Measurements from ENCODE around the gene RNU6-1.

Gene RNU6-1

DNA sequence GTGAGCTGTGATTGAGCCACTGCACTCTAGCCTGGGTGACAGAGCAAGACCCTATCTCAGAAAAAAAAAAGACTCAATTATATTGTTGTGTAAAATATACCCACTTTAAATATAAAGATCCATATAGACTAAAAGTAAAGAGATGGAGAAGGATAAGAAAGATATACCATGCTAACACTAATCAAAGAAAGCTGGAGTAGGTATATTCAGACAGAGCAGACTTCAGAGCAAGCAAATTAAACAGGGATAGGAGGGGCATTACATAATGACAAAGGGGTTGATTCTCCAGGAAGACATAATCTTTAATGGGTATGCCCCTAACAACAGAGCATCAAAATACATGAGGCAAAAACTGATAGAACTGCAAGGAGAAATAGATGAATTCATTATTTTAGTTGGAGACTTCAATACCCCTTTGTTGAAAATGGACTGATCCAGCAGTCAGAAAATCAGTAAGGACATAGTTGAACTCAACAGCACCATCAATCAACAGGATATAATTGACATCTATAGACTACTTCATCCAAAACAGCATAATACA, 31.1 kb upstream of the RNU6-1 start:
- POLR2A ChIA-PET = no interaction called here
- no peaks in the 10 kb centered on the region for H3K27me3 ChIP-seq (replicated peaks in 2 of 5; ENCODE audit: control insufficient read depth in 4 of 5, insufficient read depth in 5 of 5, low read length in 4 of 5)
- DNase-seq = no peak
- H3K4me1 ChIP-seq (ENCODE audit: control extremely low read depth in 1 of 4, control insufficient read depth in 4 of 4, insufficient read depth in 4 of 4, low read length in 3 of 4) = no peaks in the 10 kb centered on the region
- peaks cover 3 to 11% (median 6%) of the 10 kb centered on the region in 5 experiments for H3K9me3 ChIP-seq (ENCODE audit: control extremely low read depth in 1 of 5, control insufficient read depth in 4 of 5, insufficient read depth in 2 of 5, low read depth in 1 of 5, low read length in 4 of 5)
- no peak overlapping the region for H3K27ac ChIP-seq (ENCODE audit: insufficient read depth in 1 of 2, low read depth in 1 of 2, low read length in 2 of 2, poor library complexity in 1 of 2, severe bottlenecking in 2 of 2)
- no peaks in the 10 kb centered on the region for H3K36me3 ChIP-seq (ENCODE audit: control insufficient read depth in 4 of 4, insufficient read depth in 4 of 4, low read length in 3 of 4)
- H3K4me3 ChIP-seq (ENCODE audit: control insufficient read depth in 1 of 7, extremely low read depth in 1 of 7, insufficient read depth in 4 of 7, low read depth in 2 of 7, low read length in 6 of 7) = no peak overlapping the region
- CTCF ChIA-PET = no interaction called here

DNA sequence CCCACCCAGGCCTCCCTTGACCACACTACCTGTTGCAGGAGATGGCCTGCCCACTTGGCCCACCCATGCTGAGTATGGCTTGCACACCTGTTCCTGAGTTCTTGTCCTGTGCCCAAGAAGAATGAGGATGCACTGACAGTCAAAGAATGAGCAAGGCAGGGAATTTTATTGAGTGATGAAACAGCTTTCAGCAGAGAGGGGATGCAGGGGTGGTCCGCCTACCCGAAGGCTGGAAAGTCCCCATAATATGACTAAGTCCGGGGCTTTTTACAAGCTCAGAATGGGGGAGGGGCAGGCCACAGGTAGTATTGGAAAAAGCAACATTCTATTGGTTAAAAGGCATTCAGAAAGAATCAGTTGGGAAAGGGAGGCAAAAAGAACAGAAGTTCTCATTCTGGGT, 29.9 kb upstream of the RNU6-1 start:
- no peaks in the 10 kb centered on the region for H3K27me3 ChIP-seq (replicated peaks in 2 of 5; ENCODE audit: control insufficient read depth in 4 of 5, insufficient read depth in 5 of 5, low read length in 4 of 5)
- no peaks in the 10 kb centered on the region for H3K36me3 ChIP-seq (ENCODE audit: control insufficient read depth in 4 of 4, insufficient read depth in 4 of 4, low read length in 3 of 4)
- no peaks in the 10 kb centered on the region for H3K4me1 ChIP-seq (ENCODE audit: control extremely low read depth in 1 of 4, control insufficient read depth in 4 of 4, insufficient read depth in 4 of 4, low read length in 3 of 4)
- no peak overlapping the region for H3K4me3 ChIP-seq (ENCODE audit: control insufficient read depth in 1 of 7, extremely low read depth in 1 of 7, insufficient read depth in 4 of 7, low read depth in 2 of 7, low read length in 6 of 7)
- ChIA-PET POLR2A (no interaction called here), CTCF (interaction anchor here (0.9 kb wide), 1 partner anchor 14 kb away, joined by 3 read pairs; no protein-coding TSS in a partner anchor)
- no peak overlapping the region for H3K27ac ChIP-seq (ENCODE audit: insufficient read depth in 1 of 2, low read depth in 1 of 2, low read length in 2 of 2, poor library complexity in 1 of 2, severe bottlenecking in 2 of 2)
- no peak for DNase-seq
- 100% methylated on average over 3 of the region's 3 CpGs for WGBS (ENCODE audit: insufficient coverage)
- H3K9me3 ChIP-seq (ENCODE audit: control extremely low read depth in 1 of 5, control insufficient read depth in 4 of 5, insufficient read depth in 2 of 5, low read depth in 1 of 5, low read length in 4 of 5) = peaks cover 3 to 11% (median 6%) of the 10 kb centered on the region in 5 experiments

DNA sequence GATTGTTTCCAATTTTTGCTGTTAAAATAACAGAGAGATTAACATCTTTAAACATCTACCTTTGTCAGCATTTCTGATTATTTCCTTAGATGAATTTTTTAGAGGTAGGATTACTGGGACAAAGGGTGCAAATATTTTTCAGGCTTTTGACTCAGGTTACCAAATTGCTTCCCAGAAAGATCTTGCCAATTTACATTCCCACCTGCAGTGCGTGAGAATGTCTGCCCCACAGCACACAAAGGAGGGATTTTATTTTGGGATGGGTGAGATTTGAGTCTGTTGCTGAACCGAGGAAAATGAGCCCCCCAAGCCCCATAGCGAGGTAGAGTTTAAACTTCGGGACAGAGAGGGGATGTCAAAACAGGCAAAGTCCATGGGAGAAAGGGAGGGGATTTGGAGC, 25.9 kb upstream of the RNU6-1 start:
- CTCF ChIA-PET = interaction anchor here (0.8 to 3.4 kb wide), 2 partner anchors 8 to 290 kb away, joined by 3 to 19 read pairs; no protein-coding TSS in a partner anchor
- Histone ChIP-seq H3K9me3 (ENCODE audit: control extremely low read depth in 1 of 5, control insufficient read depth in 4 of 5, insufficient read depth in 2 of 5, low read depth in 1 of 5, low read length in 4 of 5) (peaks cover 0 to 9% (median 4%) of the 10 kb centered on the region in 5 experiments), H3K4me3 (ENCODE audit: control insufficient read depth in 1 of 7, extremely low read depth in 1 of 7, insufficient read depth in 4 of 7, low read depth in 2 of 7, low read length in 6 of 7) (no peak overlapping the region), H3K4me1 (ENCODE audit: control extremely low read depth in 1 of 4, control insufficient read depth in 4 of 4, insufficient read depth in 4 of 4, low read length in 3 of 4) (peaks cover 6 to 10% (median 9%) of the 10 kb centered on the region in 4 experiments), H3K27me3 (replicated peaks in 2 of 5; ENCODE audit: control insufficient read depth in 4 of 5, insufficient read depth in 5 of 5, low read length in 4 of 5) (no peaks in the 10 kb centered on the region), H3K27ac (ENCODE audit: insufficient read depth in 1 of 2, low read depth in 1 of 2, low read length in 2 of 2, poor library complexity in 1 of 2, severe bottlenecking in 2 of 2) (no peak overlapping the region), H3K36me3 (ENCODE audit: control insufficient read depth in 4 of 4, insufficient read depth in 4 of 4, low read length in 3 of 4) (no peaks in the 10 kb centered on the region)
- POLR2A ChIA-PET = no interaction called here
- no peak for DNase-seq
- whole genome bisulfite sequencing (ENCODE audit: insufficient coverage) = 90% methylated on average over 2 of the region's 4 CpGs

DNA sequence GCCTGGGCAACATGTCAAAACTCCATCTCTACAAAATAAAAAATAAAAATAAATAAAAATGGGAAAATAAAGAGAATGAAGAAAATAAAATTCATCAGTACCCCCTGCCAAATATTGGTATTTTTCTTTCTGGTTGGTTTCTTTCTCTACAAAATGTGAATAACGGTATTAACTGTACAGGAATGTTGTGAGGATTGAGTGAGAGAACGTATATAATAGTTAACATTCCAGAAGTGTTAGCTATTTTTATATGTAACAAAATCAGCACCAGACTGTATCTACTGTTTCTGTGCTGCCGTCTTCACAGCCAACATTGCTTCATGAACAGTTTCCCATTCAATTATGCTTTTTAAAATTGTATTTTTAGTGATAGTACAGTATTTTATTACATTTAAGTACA, 25.5 kb upstream of the RNU6-1 start:
- ChIA-PET CTCF (interaction anchor here (3.4 kb wide), 1 partner anchor 9 kb away, joined by 19 read pairs; no protein-coding TSS in a partner anchor), POLR2A (no interaction called here)
- H3K9me3 ChIP-seq (ENCODE audit: control extremely low read depth in 1 of 5, control insufficient read depth in 4 of 5, insufficient read depth in 2 of 5, low read depth in 1 of 5, low read length in 4 of 5) = peaks cover 0 to 9% (median 4%) of the 10 kb centered on the region in 5 experiments
- no peak overlapping the region for H3K4me3 ChIP-seq (ENCODE audit: control insufficient read depth in 1 of 7, extremely low read depth in 1 of 7, insufficient read depth in 4 of 7, low read depth in 2 of 7, low read length in 6 of 7)
- no CpG with 5 or more reads among the region's 3 CpGs for WGBS (ENCODE audit: insufficient coverage)
- no peaks in the 10 kb centered on the region for H3K36me3 ChIP-seq (ENCODE audit: control insufficient read depth in 4 of 4, insufficient read depth in 4 of 4, low read length in 3 of 4)
- H3K4me1 ChIP-seq (ENCODE audit: control extremely low read depth in 1 of 4, control insufficient read depth in 4 of 4, insufficient read depth in 4 of 4, low read length in 3 of 4) = peaks cover 6 to 10% (median 9%) of the 10 kb centered on the region in 4 experiments
- no peaks in the 10 kb centered on the region for H3K27me3 ChIP-seq (replicated peaks in 2 of 5; ENCODE audit: control insufficient read depth in 4 of 5, insufficient read depth in 5 of 5, low read length in 4 of 5)
- DNase-seq = no peak
- no peak overlapping the region for H3K27ac ChIP-seq (ENCODE audit: insufficient read depth in 1 of 2, low read depth in 1 of 2, low read length in 2 of 2, poor library complexity in 1 of 2, severe bottlenecking in 2 of 2)

DNA sequence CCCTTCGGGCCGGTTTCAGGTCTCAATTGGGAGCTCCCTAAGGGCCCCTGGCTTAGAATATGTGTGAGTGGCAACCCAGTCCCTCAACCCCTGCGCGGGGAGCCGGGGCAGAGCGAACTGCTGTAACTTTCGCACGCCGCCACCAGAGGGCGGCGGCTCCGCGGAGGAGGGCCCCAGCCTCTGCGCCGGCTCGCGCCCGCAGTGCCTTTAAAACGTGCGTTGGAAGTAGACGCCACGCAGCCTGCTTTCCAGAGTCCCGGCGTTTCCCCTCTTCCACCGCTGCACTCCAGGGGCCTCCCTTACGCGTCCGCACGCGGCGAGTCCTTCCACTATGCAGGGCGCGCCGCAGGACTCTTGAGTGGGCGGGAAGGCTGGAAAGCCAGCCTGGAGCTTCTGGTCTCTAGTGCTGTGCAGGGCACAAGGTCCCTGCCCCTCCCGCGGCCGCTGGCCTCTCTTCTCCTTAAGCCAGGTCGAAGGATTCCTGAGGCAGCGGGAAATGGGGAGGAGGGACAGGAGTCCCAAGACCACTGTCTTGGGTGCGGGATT, 23.7 kb upstream of the RNU6-1 start:
- DNase-seq = peak; percentile 69 to 82 (median 79)
- 6% methylated on average over 35 of the region's 41 CpGs for WGBS (ENCODE audit: insufficient coverage)
- Histone ChIP-seq H3K27me3 (replicated peaks in 2 of 5; ENCODE audit: control insufficient read depth in 4 of 5, insufficient read depth in 5 of 5, low read length in 4 of 5) (no peaks in the 10 kb centered on the region), H3K36me3 (ENCODE audit: control insufficient read depth in 4 of 4, insufficient read depth in 4 of 4, low read length in 3 of 4) (no peaks in the 10 kb centered on the region), H3K9me3 (ENCODE audit: control extremely low read depth in 1 of 5, control insufficient read depth in 4 of 5, insufficient read depth in 2 of 5, low read depth in 1 of 5, low read length in 4 of 5) (no peaks in the 10 kb centered on the region), H3K27ac (ENCODE audit: insufficient read depth in 1 of 2, low read depth in 1 of 2, low read length in 2 of 2, poor library complexity in 1 of 2, severe bottlenecking in 2 of 2) (no peak overlapping the region), H3K4me1 (ENCODE audit: control extremely low read depth in 1 of 4, control insufficient read depth in 4 of 4, insufficient read depth in 4 of 4, low read length in 3 of 4) (peaks cover 6 to 10% (median 9%) of the 10 kb centered on the region in 4 experiments), H3K4me3 (ENCODE audit: control insufficient read depth in 1 of 7, extremely low read depth in 1 of 7, insufficient read depth in 4 of 7, low read depth in 2 of 7, low read length in 6 of 7) (peak overlapping the region; percentile 8 to 70 (median 55))
- ChIA-PET POLR2A (interaction anchor here (0.6 kb wide), 1 partner anchor 191 kb away, joined by 3 read pairs; no protein-coding TSS in a partner anchor), CTCF (interaction anchor here (0.9 to 4.4 kb wide), 22 partner anchors 9 to 322 kb away, joined by 3 to 59 read pairs (median 4); partner anchors contain the start of gene PIAS1)

DNA sequence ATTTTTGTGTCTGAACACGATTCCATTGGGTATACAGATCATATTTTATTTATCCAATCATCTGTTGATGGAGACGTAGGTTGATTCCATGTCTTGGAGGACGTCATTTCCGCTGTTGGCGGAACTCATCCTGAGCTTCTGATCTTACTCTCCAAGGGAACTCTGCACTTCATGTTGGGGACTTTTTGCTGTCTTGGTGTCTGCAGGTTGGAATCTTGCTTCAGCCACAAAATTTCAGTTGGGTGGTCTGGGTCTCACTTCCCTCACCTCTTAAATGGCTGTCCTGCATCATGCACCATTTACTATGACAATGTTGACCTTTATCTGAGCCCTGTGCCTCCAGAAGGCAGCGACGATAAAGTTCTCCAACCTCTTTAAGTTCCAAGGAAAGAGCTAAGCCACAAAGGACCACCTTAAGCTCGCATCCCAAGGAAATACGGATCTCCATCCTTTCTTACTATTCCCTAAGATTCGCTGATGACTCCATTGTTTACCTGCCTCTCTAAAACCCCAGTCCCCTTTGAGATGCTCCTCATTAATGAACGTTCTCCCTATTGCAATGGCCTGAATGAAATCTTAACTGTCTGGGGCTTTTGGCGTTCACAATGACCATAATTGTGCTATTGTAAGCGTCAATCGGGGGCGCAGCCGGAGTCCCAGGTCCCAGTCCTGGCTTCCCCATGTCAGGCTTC, 23.1 kb upstream of the RNU6-1 start:
- ChIA-PET POLR2A (interaction anchor here (0.6 kb wide), 1 partner anchor 192 kb away, joined by 3 read pairs; no protein-coding TSS in a partner anchor), CTCF (interaction anchor here (0.9 to 4.4 kb wide), 21 partner anchors 9 to 322 kb away, joined by 3 to 59 read pairs (median 5); partner anchors contain the start of gene PIAS1)
- Histone ChIP-seq H3K4me3 (ENCODE audit: control insufficient read depth in 1 of 7, extremely low read depth in 1 of 7, insufficient read depth in 4 of 7, low read depth in 2 of 7, low read length in 6 of 7) (peak overlapping the region in 4 of 7 experiments; percentile 1 to 70 (median 59)), H3K4me1 (ENCODE audit: control extremely low read depth in 1 of 4, control insufficient read depth in 4 of 4, insufficient read depth in 4 of 4, low read length in 3 of 4) (peaks cover 6 to 10% (median 9%) of the 10 kb centered on the region in 4 experiments), H3K36me3 (ENCODE audit: control insufficient read depth in 4 of 4, insufficient read depth in 4 of 4, low read length in 3 of 4) (no peaks in the 10 kb centered on the region), H3K9me3 (ENCODE audit: control extremely low read depth in 1 of 5, control insufficient read depth in 4 of 5, insufficient read depth in 2 of 5, low read depth in 1 of 5, low read length in 4 of 5) (no peaks in the 10 kb centered on the region), H3K27me3 (replicated peaks in 2 of 5; ENCODE audit: control insufficient read depth in 4 of 5, insufficient read depth in 5 of 5, low read length in 4 of 5) (no peaks in the 10 kb centered on the region), H3K27ac (ENCODE audit: insufficient read depth in 1 of 2, low read depth in 1 of 2, low read length in 2 of 2, poor library complexity in 1 of 2, severe bottlenecking in 2 of 2) (no peak overlapping the region)
- WGBS (ENCODE audit: insufficient coverage) = 56% methylated on average over 15 of the region's 16 CpGs
- DNase-seq = no peak

DNA sequence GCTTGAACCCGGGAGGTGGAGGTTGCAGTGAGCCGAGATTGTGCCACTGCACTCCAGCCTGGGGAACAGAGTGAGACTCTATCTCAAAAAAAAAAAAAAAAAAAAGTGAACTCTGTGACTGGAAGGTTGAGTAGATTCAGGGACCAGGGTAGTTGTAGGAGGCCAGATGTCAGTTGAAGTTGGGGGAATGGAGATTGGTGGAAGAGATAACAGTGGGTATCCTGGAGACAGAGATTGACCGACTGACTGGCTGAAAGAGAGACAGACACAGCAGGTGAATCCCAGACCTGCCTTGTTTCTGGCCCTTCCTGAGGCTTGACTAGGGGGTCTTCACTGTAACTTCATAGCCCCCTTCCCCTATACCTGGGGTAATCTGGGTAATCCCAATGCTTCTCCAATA, 22.1 kb upstream of the RNU6-1 start:
- no peak for DNase-seq
- POLR2A ChIA-PET = no interaction called here
- H3K27ac ChIP-seq (ENCODE audit: insufficient read depth in 1 of 2, low read depth in 1 of 2, low read length in 2 of 2, poor library complexity in 1 of 2, severe bottlenecking in 2 of 2) = no peak overlapping the region
- no peak overlapping the region for H3K4me3 ChIP-seq (ENCODE audit: control insufficient read depth in 1 of 7, extremely low read depth in 1 of 7, insufficient read depth in 4 of 7, low read depth in 2 of 7, low read length in 6 of 7)
- CTCF ChIA-PET = interaction anchor here (0.6 to 4.4 kb wide), 6 partner anchors 14 to 292 kb away, joined by 3 to 59 read pairs (median 6); no protein-coding TSS in a partner anchor
- 100% methylated on average over 2 of the region's 3 CpGs for WGBS (ENCODE audit: insufficient coverage)
- peaks cover 6 to 10% (median 9%) of the 10 kb centered on the region in 4 experiments for H3K4me1 ChIP-seq (ENCODE audit: control extremely low read depth in 1 of 4, control insufficient read depth in 4 of 4, insufficient read depth in 4 of 4, low read length in 3 of 4)
- H3K27me3 ChIP-seq (replicated peaks in 2 of 5; ENCODE audit: control insufficient read depth in 4 of 5, insufficient read depth in 5 of 5, low read length in 4 of 5) = no peaks in the 10 kb centered on the region
- no peaks in the 10 kb centered on the region for H3K36me3 ChIP-seq (ENCODE audit: control insufficient read depth in 4 of 4, insufficient read depth in 4 of 4, low read length in 3 of 4)
- H3K9me3 ChIP-seq (ENCODE audit: control extremely low read depth in 1 of 5, control insufficient read depth in 4 of 5, insufficient read depth in 2 of 5, low read depth in 1 of 5, low read length in 4 of 5) = no peaks in the 10 kb centered on the region
